SU-DHL-6 (cell line): ENCODE data around the gene PXN.

Experiments used
- H2AFZ ChIP-seq: fragments of 200-600 bp; sonication (generic); 2 replicates; pipeline ENCODE4 v1.6.1; 2014; ENCODE audit warnings: low read depth, mild to moderate bottlenecking, moderate library complexity, mixed read lengths, antibody characterized with exemption, low read length; ENCODE audit not compliant: severe bottlenecking
- H3F3A ChIP-seq: fragments of 200-600 bp; shearing (Covaris generic); 2 replicates; pipeline ENCODE4 v1.6.0; 2016; ENCODE audit warnings: antibody characterized with exemption, mild to moderate bottlenecking; ENCODE audit not compliant: insufficient read depth
- H3K27ac ChIP-seq: fragments of 200-600 bp; sonication (generic); 2 replicates; pipeline ENCODE4 v1.5.1; 2016; ENCODE audit warnings: low read depth, mild to moderate bottlenecking, low read length, moderate library complexity, mixed read lengths
- H3K27me3 ChIP-seq: fragments of 200-600 bp; sonication (generic), shearing (Covaris generic); 2 replicates; pipeline ENCODE4 v1.6.0; 2014; ENCODE audit warnings: mild to moderate bottlenecking, low read length
- H3K36me3 ChIP-seq: fragments of 200-600 bp; sonication (generic); 2 replicates; pipeline ENCODE4 v1.6.1; 2014; ENCODE audit warnings: mild to moderate bottlenecking, low read length, mixed read lengths
- H3K4me2 ChIP-seq: fragments of 300-600, 200-600 bp; shearing (Covaris generic), sonication (generic); 2 replicates; pipeline ENCODE4 v1.6.0; 2014; ENCODE audit warnings: low read length, low read depth, mild to moderate bottlenecking; ENCODE audit not compliant: poor library complexity, severe bottlenecking
- H3K4me3 ChIP-seq: fragments of 200-600 bp; sonication (generic); 2 replicates; pipeline ENCODE4 v1.5.1; 2014; ENCODE audit warnings: antibody characterized with exemption, low read length, mild to moderate bottlenecking, mixed read lengths; ENCODE audit not compliant: insufficient read depth, poor library complexity, severe bottlenecking
- H3K79me2 ChIP-seq: fragments of 200-600 bp; sonication (generic); 2 replicates; pipeline ENCODE4 v1.6.1; 2014; ENCODE audit warnings: mild to moderate bottlenecking, low read length, moderate library complexity; ENCODE audit not compliant: insufficient read depth
- H3K9ac ChIP-seq: fragments of 200-600 bp; sonication (generic); 2 replicates; pipeline ENCODE4 v1.7.0; 2014; ENCODE audit warnings: mild to moderate bottlenecking, low read length
- H3K9me2 ChIP-seq: fragments of 200-600 bp; sonication (generic); replicated peaks from 2 replicates; pipeline ENCODE4 v1.6.1; 2014; ENCODE audit warnings: low read length; ENCODE audit not compliant: insufficient read depth
- H3K9me3 ChIP-seq: fragments of 200-600 bp; sonication (generic); 2 replicates; pipeline ENCODE4 v1.6.1; 2014; ENCODE audit warnings: low read length, mixed read lengths; ENCODE audit not compliant: insufficient read depth
- H4K20me1 ChIP-seq: fragments of 200-600 bp; sonication (generic); 2 replicates; pipeline ENCODE4 v1.6.1; 2014; ENCODE audit warnings: low read depth, mild to moderate bottlenecking, antibody characterized with exemption, low read length, moderate library complexity, mixed read lengths
- EZH2phosphoT487 ChIP-seq: fragments of 200-600 bp; sonication (generic), shearing (Covaris generic); conservative IDR thresholded peaks from 2 replicates; pipeline ENCODE4 v1.6.1; 2018; ENCODE audit warnings: mild to moderate bottlenecking, antibody characterized with exemption, low read length, moderate library complexity, mixed read lengths
- TF ChIP-seq, protein P1 (sequence below): fragments of 200-600 bp; sonication (generic); IDR thresholded peaks from one replicate; pipeline ENCODE4 v1.5.1; 2017; ENCODE audit warnings: antibody characterized with exemption, mild to moderate bottlenecking, low read length, moderate library complexity; ENCODE audit not compliant: insufficient read depth, poor library complexity, severe bottlenecking

Gene PXN

DNA sequence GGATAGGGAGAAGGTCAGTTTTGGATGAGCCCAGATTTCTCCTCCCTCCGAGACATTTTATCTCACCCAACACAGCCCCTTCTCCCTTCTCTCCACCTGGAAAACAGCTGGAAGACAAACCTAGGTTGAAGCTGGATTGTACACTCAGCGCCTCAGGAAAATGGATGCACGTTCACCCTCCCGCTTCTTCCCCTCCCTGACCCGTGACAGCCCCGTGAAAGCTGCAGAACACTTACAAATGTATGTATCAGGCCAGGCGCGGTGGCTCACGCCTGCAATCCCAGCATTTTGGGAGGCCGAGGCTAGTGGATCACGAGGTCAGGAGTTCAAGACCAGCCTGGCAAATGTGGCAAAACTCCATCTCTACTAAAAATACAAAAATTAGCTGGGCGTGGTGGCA, 22.0 kb upstream of the PXN start:
- Histone ChIP-seq H4K20me1 (no peaks in the 10 kb centered on the region), H3K4me2 (no peak overlapping the region), H3K27ac (no peak overlapping the region), H3K4me3 (no peak overlapping the region), H3K9me2 (no peaks in the 10 kb centered on the region), H3K79me2 (no peaks in the 10 kb centered on the region), H3K9me3 (no peaks in the 10 kb centered on the region), H3K9ac (no peak overlapping the region), H3K36me3 (no peaks in the 10 kb centered on the region), H3F3A (peaks cover 26% of the 10 kb centered on the region), H3K27me3 (no peaks in the 10 kb centered on the region), H2AFZ (no peak overlapping the region)
- no peak for TF ChIP-seq EZH2phosphoT487
- TF ChIP-seq, protein P1, sequence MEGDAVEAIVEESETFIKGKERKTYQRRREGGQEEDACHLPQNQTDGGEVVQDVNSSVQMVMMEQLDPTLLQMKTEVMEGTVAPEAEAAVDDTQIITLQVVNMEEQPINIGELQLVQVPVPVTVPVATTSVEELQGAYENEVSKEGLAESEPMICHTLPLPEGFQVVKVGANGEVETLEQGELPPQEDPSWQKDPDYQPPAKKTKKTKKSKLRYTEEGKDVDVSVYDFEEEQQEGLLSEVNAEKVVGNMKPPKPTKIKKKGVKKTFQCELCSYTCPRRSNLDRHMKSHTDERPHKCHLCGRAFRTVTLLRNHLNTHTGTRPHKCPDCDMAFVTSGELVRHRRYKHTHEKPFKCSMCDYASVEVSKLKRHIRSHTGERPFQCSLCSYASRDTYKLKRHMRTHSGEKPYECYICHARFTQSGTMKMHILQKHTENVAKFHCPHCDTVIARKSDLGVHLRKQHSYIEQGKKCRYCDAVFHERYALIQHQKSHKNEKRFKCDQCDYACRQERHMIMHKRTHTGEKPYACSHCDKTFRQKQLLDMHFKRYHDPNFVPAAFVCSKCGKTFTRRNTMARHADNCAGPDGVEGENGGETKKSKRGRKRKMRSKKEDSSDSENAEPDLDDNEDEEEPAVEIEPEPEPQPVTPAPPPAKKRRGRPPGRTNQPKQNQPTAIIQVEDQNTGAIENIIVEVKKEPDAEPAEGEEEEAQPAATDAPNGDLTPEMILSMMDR = no peak

DNA sequence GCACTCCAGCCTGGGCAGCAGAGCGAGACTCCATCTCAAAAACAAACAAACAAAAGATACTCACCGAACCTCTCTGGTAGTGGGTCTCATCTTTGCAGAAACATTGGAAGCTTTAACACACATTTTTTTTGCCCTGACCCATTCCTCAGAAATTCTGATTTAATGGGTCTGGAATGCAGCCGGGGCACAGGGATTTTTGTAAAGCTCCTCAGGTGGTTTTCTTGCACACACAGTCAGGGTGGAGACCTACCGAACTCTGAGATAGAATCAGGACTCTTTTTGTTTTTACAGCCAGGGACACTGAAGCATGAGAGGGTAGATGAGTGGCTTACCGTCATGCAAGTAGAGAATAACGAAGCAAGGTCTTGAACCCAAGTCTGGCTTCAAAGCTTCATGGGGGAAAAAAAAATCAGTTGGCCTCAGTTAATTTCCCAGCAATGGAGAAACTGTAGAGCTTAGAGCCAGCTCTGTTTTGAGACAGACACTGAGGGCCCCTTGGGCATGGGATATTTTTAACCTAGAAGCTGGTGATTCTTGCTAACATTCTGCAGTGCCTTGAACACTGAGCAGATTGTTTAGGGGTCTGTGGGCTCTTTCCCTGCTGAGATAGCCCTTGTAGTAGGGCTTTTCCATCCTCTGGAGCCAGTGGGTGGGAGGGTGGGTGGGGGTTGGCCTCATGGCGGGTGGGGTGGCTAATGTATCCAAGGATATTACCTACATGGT, 21.4 kb upstream of the PXN start:
- no peak overlapping the region for H3K27ac ChIP-seq
- H3K79me2 ChIP-seq = no peaks in the 10 kb centered on the region
- H3K4me2 ChIP-seq = no peak overlapping the region
- no peaks in the 10 kb centered on the region for H3K36me3 ChIP-seq
- TF ChIP-seq, protein P1 = no peak
- TF ChIP-seq EZH2phosphoT487 = no peak
- H3F3A ChIP-seq = peaks cover 21% of the 10 kb centered on the region
- H3K9me2 ChIP-seq = no peaks in the 10 kb centered on the region
- no peaks in the 10 kb centered on the region for H4K20me1 ChIP-seq
- no peak overlapping the region for H3K9ac ChIP-seq
- no peak overlapping the region for H2AFZ ChIP-seq
- H3K9me3 ChIP-seq = no peaks in the 10 kb centered on the region
- no peaks in the 10 kb centered on the region for H3K27me3 ChIP-seq
- H3K4me3 ChIP-seq = no peak overlapping the region

DNA sequence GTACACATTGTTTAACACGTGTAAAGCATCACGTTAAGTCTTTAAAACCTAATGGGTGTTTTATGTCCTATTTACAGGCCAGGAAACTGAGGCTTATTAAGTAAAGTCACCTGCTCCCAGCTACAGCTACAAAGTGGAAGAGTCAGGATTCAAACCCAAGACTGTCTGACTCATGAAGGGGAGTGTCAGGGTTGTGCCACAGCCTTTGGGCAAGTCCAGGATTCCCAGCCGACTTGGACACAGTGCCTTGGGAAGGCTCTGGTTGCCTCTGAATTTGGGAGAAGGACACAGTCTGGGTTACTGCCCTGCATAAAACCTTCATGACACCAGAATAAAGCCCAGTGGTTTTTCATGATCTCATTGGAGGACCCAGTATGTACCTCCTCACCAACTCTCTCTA, 18.9 kb upstream of the PXN start:
- no peaks in the 10 kb centered on the region for H3K9me3 ChIP-seq
- H3K4me2 ChIP-seq = no peak overlapping the region
- peaks cover 4% of the 10 kb centered on the region; the same call in 1 of the 2 replicates for H3F3A ChIP-seq
- H3K36me3 ChIP-seq = no peaks in the 10 kb centered on the region
- no peaks in the 10 kb centered on the region for H4K20me1 ChIP-seq
- TF ChIP-seq, protein P1 = no peak
- no peak for TF ChIP-seq EZH2phosphoT487
- H3K27me3 ChIP-seq = no peaks in the 10 kb centered on the region
- H3K27ac ChIP-seq = no peak overlapping the region
- no peak overlapping the region for H2AFZ ChIP-seq
- no peaks in the 10 kb centered on the region for H3K79me2 ChIP-seq
- no peaks in the 10 kb centered on the region for H3K9me2 ChIP-seq
- no peak overlapping the region for H3K4me3 ChIP-seq
- H3K9ac ChIP-seq = no peak overlapping the region
